HEK293 (cell line): ENCODE results near the gene LRIF1.

ENCODE experiments used
- CTCF ChIA-PET: fragments of 350-600 bp; formaldehyde crosslinking; extraction: SDS; loops from one replicate; lab custom pipeline; 2021; ENCODE audit warnings: antibody characterized with exemption; lab: Yijun Ruan, JAX
- POLR2A ChIA-PET: fragments of 300-600 bp; formaldehyde crosslinking; extraction: SDS; loops from one replicate; lab custom pipeline; 2020; ENCODE audit warnings: antibody characterized with exemption, inconsistent platforms; lab: Yijun Ruan, JAX
- H3K27ac ChIP-seq: fragments of 200-500 bp; sonication (Bioruptor generic); 2 replicates; pipeline ENCODE4 v1.5.1; 2014; ENCODE audit warnings: low read depth, low read length, control low read depth, inconsistent platforms; ENCODE audit errors: extremely low read depth
- H3K36me3 ChIP-seq, 2 experiments: fragments of 200-500 bp in 1 of 2; sonication (Bioruptor generic) in 1 of 2; 1 replicate in 1 of 2; 2 replicates in 1 of 2; pipeline ENCODE4 v1.5.1; 2014 to 2017; ENCODE audit warnings: inconsistent platforms in 2 of 2, low read length in 2 of 2; ENCODE audit not compliant: control insufficient read depth in 2 of 2, insufficient read depth in 1 of 2
- H3K4me1 ChIP-seq: fragments of 200-500 bp; sonication (Bioruptor generic); 2 replicates; pipeline ENCODE4 v1.5.1; 2014; ENCODE audit warnings: mild to moderate bottlenecking, low read length, inconsistent platforms; ENCODE audit not compliant: control insufficient read depth, insufficient read depth
- H3K4me3 ChIP-seq: 2 replicates; pipeline ENCODE4 v1.5.1; 2011; ENCODE audit warnings: low read depth, mild to moderate bottlenecking, control low read depth, low read length, moderate library complexity
- H3K9me3 ChIP-seq: fragments of 200-500 bp; sonication (Bioruptor generic); 2 replicates; pipeline ENCODE4 v1.5.1; 2014; ENCODE audit warnings: low read depth, low read length, inconsistent platforms; ENCODE audit not compliant: control insufficient read depth, insufficient read depth
- BCL11B ChIP-seq: fragments of 450-650 bp; formaldehyde crosslinking; IDR thresholded peaks from 2 replicates; pipeline ENCODE4 v1.5.1; 2016; ENCODE audit warnings: low read depth, missing biosample characterization, missing genetic modification characterization
- GLIS2 ChIP-seq: fragments of 450-650 bp; formaldehyde crosslinking; IDR thresholded peaks from 2 replicates; pipeline ENCODE4 v1.5.1; 2016; ENCODE audit warnings: missing biosample characterization, missing genetic modification characterization
- MEIS1 ChIP-seq: sonication (generic); formaldehyde crosslinking; IDR thresholded peaks from 2 replicates; pipeline ENCODE4 v1.8.1; 2022; ENCODE audit warnings: missing genetic modification reagents, mild to moderate bottlenecking, borderline replicate concordance
- PBX3 ChIP-seq: sonication (generic); formaldehyde crosslinking; IDR thresholded peaks from 2 replicates; pipeline ENCODE4 v1.8.1; 2022; ENCODE audit warnings: mild to moderate bottlenecking, moderate library complexity, missing genetic modification reagents
- ZBTB1 ChIP-seq: fragments of 450-650 bp; formaldehyde crosslinking; IDR thresholded peaks from 2 replicates; pipeline ENCODE4 v1.5.1; 2016; ENCODE audit warnings: missing biosample characterization, missing genetic modification characterization
- ZBTB10 ChIP-seq: fragments of 450-650 bp; formaldehyde crosslinking; IDR thresholded peaks from 2 replicates; pipeline ENCODE4 v1.5.1; 2016; ENCODE audit warnings: missing biosample characterization, missing genetic modification characterization
- ZNF114 ChIP-seq: fragments of 450-650 bp; formaldehyde crosslinking; IDR thresholded peaks from 2 replicates; pipeline ENCODE4 v1.5.0; 2017; ENCODE audit warnings: missing biosample characterization, missing genetic modification characterization
- ZNF121 ChIP-seq: fragments of 450-650 bp; formaldehyde crosslinking; IDR thresholded peaks from 2 replicates; pipeline ENCODE4 v1.5.1; 2016; ENCODE audit warnings: missing biosample characterization, missing genetic modification characterization
- ZNF175 ChIP-seq: fragments of 450-650 bp; formaldehyde crosslinking; IDR thresholded peaks from 2 replicates; pipeline ENCODE4 v1.5.1; 2016; ENCODE audit warnings: missing biosample characterization, missing genetic modification characterization
- ZNF221 ChIP-seq: fragments of 450-650 bp; formaldehyde crosslinking; IDR thresholded peaks from 2 replicates; pipeline ENCODE4 v1.5.1; 2017; ENCODE audit warnings: missing biosample characterization, missing genetic modification characterization, borderline replicate concordance
- ZNF280C ChIP-seq: fragments of 450-650 bp; formaldehyde crosslinking; IDR thresholded peaks from 2 replicates; pipeline ENCODE4 v1.5.1; 2016; ENCODE audit warnings: missing biosample characterization, missing genetic modification characterization
- ZNF48 ChIP-seq: fragments of 450-650 bp; formaldehyde crosslinking; IDR thresholded peaks from 2 replicates; pipeline ENCODE4 v1.5.1; 2016; ENCODE audit warnings: missing biosample characterization, missing genetic modification characterization
- ZNF488 ChIP-seq: fragments of 450-650 bp; formaldehyde crosslinking; IDR thresholded peaks from 2 replicates; pipeline ENCODE4 v1.5.1; 2016; ENCODE audit warnings: missing biosample characterization, missing genetic modification characterization
- ZNF510 ChIP-seq: fragments of 450-650 bp; formaldehyde crosslinking; IDR thresholded peaks from 2 replicates; pipeline ENCODE4 v1.5.1; 2018; ENCODE audit warnings: mild to moderate bottlenecking, missing genetic modification characterization, missing biosample characterization; ENCODE audit not compliant: insufficient replicate concordance
- ZNF544 ChIP-seq: fragments of 450-650 bp; formaldehyde crosslinking; IDR thresholded peaks from 2 replicates; pipeline ENCODE4 v1.5.0; 2017; ENCODE audit warnings: missing biosample characterization, missing genetic modification characterization
- ZNF623 ChIP-seq: fragments of 450-650 bp; formaldehyde crosslinking; IDR thresholded peaks from 2 replicates; pipeline ENCODE4 v1.5.1; 2016; ENCODE audit warnings: missing biosample characterization, missing genetic modification characterization
- ZNF629 ChIP-seq: fragments of 450-650 bp; formaldehyde crosslinking; IDR thresholded peaks from 2 replicates; pipeline ENCODE4 v1.5.1; 2017; ENCODE audit warnings: missing biosample characterization, missing genetic modification characterization
- ZNF747 ChIP-seq: fragments of 450-650 bp; formaldehyde crosslinking; IDR thresholded peaks from 2 replicates; pipeline ENCODE4 v1.5.1; 2016; ENCODE audit warnings: missing biosample characterization, missing genetic modification characterization
- ZNF776 ChIP-seq: fragments of 450-650 bp; formaldehyde crosslinking; IDR thresholded peaks from 2 replicates; pipeline ENCODE4 v1.5.0; 2017; ENCODE audit warnings: missing biosample characterization, missing genetic modification characterization, borderline replicate concordance
- ZNF785 ChIP-seq: fragments of 450-650 bp; formaldehyde crosslinking; IDR thresholded peaks from 2 replicates; pipeline ENCODE4 v1.5.1; 2016; ENCODE audit warnings: missing biosample characterization, missing genetic modification characterization
- ZNF843 ChIP-seq: fragments of 450-650 bp; formaldehyde crosslinking; IDR thresholded peaks from 2 replicates; pipeline ENCODE4 v1.5.1; 2016; ENCODE audit warnings: missing biosample characterization, missing genetic modification characterization
- ZSCAN4 ChIP-seq: fragments of 450-650 bp; formaldehyde crosslinking; IDR thresholded peaks from 2 replicates; pipeline ENCODE4 v1.5.1; 2017; ENCODE audit warnings: missing biosample characterization, missing genetic modification characterization

LRIF1 gene

GRCh38 chr1:110956586-110956985 lies 7.1 kb downstream of the LRIF1 start (continued):
- TF ChIP-seq ZNF488 (tag by site-specific recombination) (no peak), ZNF48 (tag by site-specific recombination) (no peak), ZBTB1 (tag by site-specific recombination) (no peak), GLIS2 (tag by site-specific recombination) (no peak), ZNF623 (tag by site-specific recombination) (no peak)

GRCh38 chr1:110953031-110953430 lies 10.7 kb downstream of the LRIF1 start:
- peaks cover 5 to 40% of the 10 kb centered on the region in 2 experiments; a peak in 2 of 3 replicates for H3K36me3 ChIP-seq
- no peak overlapping the region for H3K4me3 ChIP-seq
- ChIA-PET CTCF (interaction anchor here (0.6 kb wide), 1 partner anchor 172 kb away, joined by 3 read pairs; no protein-coding TSS in a partner anchor), POLR2A (interaction anchor here (0.9 kb wide), 1 partner anchor 11 kb away, joined by 5 read pairs; no protein-coding TSS in a partner anchor)
- H3K4me1 ChIP-seq = no peaks in the 10 kb centered on the region
- TF ChIP-seq PBX3 (CRISPR knock-in tag) (no peak), ZNF776 (tag by site-specific recombination) (no peak), ZNF544 (tag by site-specific recombination) (no peak), ZNF114 (tag by site-specific recombination) (no peak), ZNF629 (tag by site-specific recombination) (no peak), ZNF221 (tag by site-specific recombination) (no peak), MEIS1 (CRISPR knock-in tag) (no peak), BCL11B (tag by site-specific recombination) (no peak), ZNF280C (tag by site-specific recombination) (no peak), ZNF175 (tag by site-specific recombination) (no peak), ZNF785 (no peak), ZBTB10 (tag by site-specific recombination) (no peak), ZNF843 (tag by site-specific recombination) (no peak), ZNF121 (tag by site-specific recombination) (no peak), ZSCAN4 (tag by site-specific recombination) (no peak), ZNF747 (tag by site-specific recombination) (no peak), ZNF510 (tag by site-specific recombination) (no peak)
- no peak overlapping the region for H3K27ac ChIP-seq
- no peaks in the 10 kb centered on the region for H3K9me3 ChIP-seq
